ENCODE results near the gene TMEM179. TPM values are rescaled to one million over a fixed set of nuclear protein-coding genes. Genes with fewer than 3 reads are reported as not detected.

TMEM179 gene
- total RNA-seq, 1 experiment from 2014 or later: not detected

DNA sequence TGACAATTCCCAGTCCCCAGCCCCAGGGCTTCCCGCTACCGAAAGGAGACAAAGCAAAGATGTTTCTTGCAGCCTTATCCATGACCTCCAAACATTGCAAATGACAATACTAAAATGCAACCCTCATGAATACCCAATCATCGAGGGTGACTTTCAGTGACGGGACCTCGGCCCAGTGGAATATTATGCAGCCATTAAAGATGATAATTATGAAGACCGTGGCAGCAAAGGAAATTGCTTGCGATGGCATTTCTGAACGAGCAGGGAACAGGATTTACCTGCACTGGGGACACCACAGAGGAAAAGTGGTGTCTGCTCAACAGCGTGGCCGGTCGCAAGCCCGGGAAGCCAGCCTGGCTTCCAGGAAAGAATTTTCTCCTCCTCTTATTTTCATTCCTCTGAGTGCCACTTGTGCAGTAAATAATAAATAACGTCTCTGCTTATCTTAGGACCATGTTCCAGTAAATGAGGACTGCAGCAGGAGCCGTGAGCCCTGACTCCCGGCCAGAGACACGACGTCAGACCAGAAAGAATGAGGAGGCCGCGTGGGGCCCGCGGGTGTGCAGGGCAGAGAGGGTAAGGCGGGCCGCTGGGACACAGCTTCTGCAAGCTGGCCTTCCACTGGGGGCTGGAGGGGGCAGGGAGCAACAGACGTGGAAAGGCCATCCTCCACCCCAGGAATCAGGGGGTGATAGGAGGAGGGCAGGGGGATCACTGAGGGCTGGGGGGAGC, 18.4 kb downstream of the TMEM179 start:
- DNase-seq: no peak
- Mint-ChIP-seq H3K9me3 (ENCODE audit: unreplicated experiment) (no peaks in the 10 kb centered on the region), H3K4me1 (ENCODE audit: low read depth, unreplicated experiment) (peaks cover 8% of the 10 kb centered on the region), H3K27ac (ENCODE audit: unreplicated experiment) (no peak overlapping the region), H3K4me3 (ENCODE audit: unreplicated experiment) (no peak overlapping the region), H3K27me3 (ENCODE audit: insufficient read depth, unreplicated experiment) (peaks cover 6% of the 10 kb centered on the region), H3K36me3 (ENCODE audit: insufficient read depth, unreplicated experiment) (no peaks in the 10 kb centered on the region)
- BruUV-seq (replicated peaks): no TSS peak
- no peaks in the 10 kb centered on the region for H3K36me3 ChIP-seq (ENCODE audit: control insufficient read depth, insufficient read depth, low read length)
- POLR2A ChIA-PET: no interaction called here
- H3K9me3 ChIP-seq: no peaks in the 10 kb centered on the region
- TF ChIP-seq, protein P1, sequence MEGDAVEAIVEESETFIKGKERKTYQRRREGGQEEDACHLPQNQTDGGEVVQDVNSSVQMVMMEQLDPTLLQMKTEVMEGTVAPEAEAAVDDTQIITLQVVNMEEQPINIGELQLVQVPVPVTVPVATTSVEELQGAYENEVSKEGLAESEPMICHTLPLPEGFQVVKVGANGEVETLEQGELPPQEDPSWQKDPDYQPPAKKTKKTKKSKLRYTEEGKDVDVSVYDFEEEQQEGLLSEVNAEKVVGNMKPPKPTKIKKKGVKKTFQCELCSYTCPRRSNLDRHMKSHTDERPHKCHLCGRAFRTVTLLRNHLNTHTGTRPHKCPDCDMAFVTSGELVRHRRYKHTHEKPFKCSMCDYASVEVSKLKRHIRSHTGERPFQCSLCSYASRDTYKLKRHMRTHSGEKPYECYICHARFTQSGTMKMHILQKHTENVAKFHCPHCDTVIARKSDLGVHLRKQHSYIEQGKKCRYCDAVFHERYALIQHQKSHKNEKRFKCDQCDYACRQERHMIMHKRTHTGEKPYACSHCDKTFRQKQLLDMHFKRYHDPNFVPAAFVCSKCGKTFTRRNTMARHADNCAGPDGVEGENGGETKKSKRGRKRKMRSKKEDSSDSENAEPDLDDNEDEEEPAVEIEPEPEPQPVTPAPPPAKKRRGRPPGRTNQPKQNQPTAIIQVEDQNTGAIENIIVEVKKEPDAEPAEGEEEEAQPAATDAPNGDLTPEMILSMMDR (IDR thresholded peaks at IDR 0.05; ENCODE audit: insufficient read depth in 1 of 2, low read depth in 1 of 2, low read length in 1 of 2, severe bottlenecking in 1 of 2, unreplicated experiment in 1 of 2): no peak
- H3K4me3 ChIP-seq (ENCODE audit: low read depth, low read length): no peak overlapping the region
- H3K4me1 ChIP-seq: peaks cover 21% of the 10 kb centered on the region
- H3K27me3 ChIP-seq (replicated peaks; ENCODE audit: control insufficient read depth, insufficient read depth, low read length): no peaks in the 10 kb centered on the region
- CTCF ChIA-PET: interaction anchor here (0.5 kb wide), 1 partner anchor 10 kb away, joined by 4 read pairs; no protein-coding TSS in a partner anchor
- intact Hi-C loops (cut with micrococcal nuclease; ENCODE audit: unreplicated experiment): no loop called here

DNA sequence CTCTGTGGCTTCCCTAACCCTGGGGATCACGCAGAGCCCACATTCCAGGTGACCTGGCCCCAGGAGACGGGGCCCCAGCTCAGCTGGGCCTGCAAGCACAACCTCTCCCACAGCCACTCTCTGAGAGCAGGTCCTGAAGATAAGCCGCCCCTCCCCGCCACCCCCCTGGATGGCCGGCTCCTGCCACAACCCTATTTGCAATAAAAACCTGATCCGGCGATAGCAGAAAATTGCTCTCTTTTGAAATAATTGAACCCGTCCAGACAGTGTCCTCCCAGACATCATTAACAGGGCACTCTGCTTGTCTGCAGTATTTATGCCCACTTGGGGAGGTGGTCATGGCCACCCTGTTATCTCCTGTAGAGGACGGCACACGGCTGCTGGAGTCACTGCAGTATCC, 20.0 kb downstream of the TMEM179 start:
- ChIA-PET CTCF (no interaction called here), POLR2A (no interaction called here)
- no peaks in the 10 kb centered on the region for H3K27me3 ChIP-seq (replicated peaks; ENCODE audit: control insufficient read depth, insufficient read depth, low read length)
- H3K4me1 ChIP-seq: peaks cover 21% of the 10 kb centered on the region
- no peak for DNase-seq
- Mint-ChIP-seq H3K4me3 (ENCODE audit: unreplicated experiment) (no peak overlapping the region), H3K36me3 (ENCODE audit: insufficient read depth, unreplicated experiment) (no peaks in the 10 kb centered on the region), H3K27ac (ENCODE audit: unreplicated experiment) (no peak overlapping the region), H3K4me1 (ENCODE audit: low read depth, unreplicated experiment) (peaks cover 8% of the 10 kb centered on the region), H3K9me3 (ENCODE audit: unreplicated experiment) (no peaks in the 10 kb centered on the region), H3K27me3 (ENCODE audit: insufficient read depth, unreplicated experiment) (peaks cover 6% of the 10 kb centered on the region)
- TF ChIP-seq, protein P1 (IDR thresholded peaks at IDR 0.05; ENCODE audit: insufficient read depth in 1 of 2, low read depth in 1 of 2, low read length in 1 of 2, severe bottlenecking in 1 of 2, unreplicated experiment in 1 of 2): no peak
- H3K9me3 ChIP-seq: no peaks in the 10 kb centered on the region
- H3K36me3 ChIP-seq (ENCODE audit: control insufficient read depth, insufficient read depth, low read length): no peaks in the 10 kb centered on the region
- intact Hi-C loops (cut with micrococcal nuclease; ENCODE audit: unreplicated experiment): no loop called here
- BruUV-seq (replicated peaks): no TSS peak
- H3K4me3 ChIP-seq (ENCODE audit: low read depth, low read length): no peak overlapping the region

DNA sequence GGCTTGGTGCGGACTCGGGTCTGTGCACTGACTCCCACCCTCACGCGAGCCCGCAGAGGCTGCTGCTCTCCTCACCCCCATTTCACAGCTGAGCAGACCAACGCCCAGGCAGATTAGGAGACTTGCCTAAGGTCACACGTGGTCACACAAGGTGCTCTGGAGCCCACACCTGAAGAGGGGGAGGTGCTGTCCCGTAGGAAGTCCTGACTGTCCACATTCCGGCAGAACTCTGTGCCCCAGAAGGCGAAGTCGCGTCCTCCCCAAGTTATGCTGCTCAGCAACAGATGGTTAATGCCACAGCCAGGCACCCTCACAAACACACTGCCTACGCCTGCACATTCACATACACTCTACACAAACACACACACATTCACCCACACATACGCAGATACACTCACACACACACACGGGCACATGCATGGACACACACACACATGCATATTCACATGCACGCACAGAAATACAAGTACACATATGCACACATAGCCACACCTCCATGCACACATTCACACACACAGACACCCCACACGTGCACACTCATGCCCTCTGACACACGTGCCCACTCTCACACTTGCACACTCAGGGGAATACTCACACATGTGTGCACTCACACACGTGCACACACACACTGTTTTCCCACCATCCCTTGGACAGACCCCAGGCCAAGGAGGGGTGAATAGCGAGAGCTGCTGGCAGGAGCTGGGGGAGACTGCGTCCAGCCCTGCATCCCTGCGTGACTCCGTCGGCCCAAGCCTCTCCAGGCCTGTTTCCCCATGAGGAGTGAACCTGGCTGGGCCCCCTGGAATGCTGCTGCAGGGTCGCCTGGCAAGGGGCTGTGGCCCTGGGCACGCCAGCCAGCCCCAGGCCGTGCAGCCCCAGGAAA, 20.9 kb downstream of the TMEM179 start:
- no TSS peak for BruUV-seq (replicated peaks)

More for the DNA sequence above, 20.9 kb downstream of the TMEM179 start:
- no peaks in the 10 kb centered on the region for H3K9me3 Mint-ChIP-seq (ENCODE audit: unreplicated experiment)
- TF ChIP-seq, protein P1 (IDR thresholded peaks at IDR 0.05; ENCODE audit: insufficient read depth in 1 of 2, low read depth in 1 of 2, low read length in 1 of 2, severe bottlenecking in 1 of 2, unreplicated experiment in 1 of 2): no peak
- Histone ChIP-seq H3K27me3 (replicated peaks; ENCODE audit: control insufficient read depth, insufficient read depth, low read length) (no peaks in the 10 kb centered on the region), H3K36me3 (ENCODE audit: control insufficient read depth, insufficient read depth, low read length) (no peaks in the 10 kb centered on the region), H3K4me1 (peaks cover 21% of the 10 kb centered on the region), H3K4me3 (ENCODE audit: low read depth, low read length) (no peak overlapping the region), H3K9me3 (no peaks in the 10 kb centered on the region)
- peaks cover 6% of the 10 kb centered on the region for H3K27me3 Mint-ChIP-seq (ENCODE audit: insufficient read depth, unreplicated experiment)
- CTCF ChIA-PET: interaction anchor here (0.6 kb wide), 1 partner anchor 486 kb away, joined by 4 read pairs; no protein-coding TSS in a partner anchor
- DNase-seq: peak; percentile 31 to 61
- intact Hi-C loops (cut with micrococcal nuclease; ENCODE audit: unreplicated experiment): no loop called here
- peaks cover 8% of the 10 kb centered on the region for H3K4me1 Mint-ChIP-seq (ENCODE audit: low read depth, unreplicated experiment)
- H3K27ac Mint-ChIP-seq (ENCODE audit: unreplicated experiment): peak overlapping the region; percentile 74
- POLR2A ChIA-PET: no interaction called here
- H3K36me3 Mint-ChIP-seq (ENCODE audit: insufficient read depth, unreplicated experiment): no peaks in the 10 kb centered on the region
- H3K4me3 Mint-ChIP-seq (ENCODE audit: unreplicated experiment): no peak overlapping the region

Measured in Caco-2 (cell line).